Epithelial cell of proximal tubule (primary cell): Measurements from ENCODE around the gene ATP5ME. TPM values are rescaled to one million over a fixed set of nuclear protein-coding genes. Genes with fewer than 3 reads are reported as not detected.

Experiments
- DNase-seq: peaks from one replicate; pipeline ENCODE4 v3.0.0-alpha.2; 2011; ENCODE audit warnings: low read depth
- H3K4me3 ChIP-seq: 2 replicates; pipeline ENCODE4 v1.5.1; 2011; ENCODE audit warnings: low read depth, mild to moderate bottlenecking, low read length
- CTCF ChIP-seq: conservative IDR thresholded peaks from 2 replicates; pipeline ENCODE4 v1.5.1; 2012; ENCODE audit warnings: low read depth, mild to moderate bottlenecking, low read length
- total RNA-seq: library from RNA; depleted of rRNA; stranded (reverse); fragments of >200 nt; gene quantifications from 2 replicates; pipeline ENCODE4 v1.2.3, GENCODE V29; 2015

Gene ATP5ME
- total RNA-seq, 1 donor from 2014 or later, result 192 TPM

- no peak for TF ChIP-seq CTCF
- H3K4me3 ChIP-seq, result no peak overlapping the region
- no peak for DNase-seq
Observed at GRCh38 chr4:686413-687040, 12.5 kb upstream of the ATP5ME start.

GRCh38 chr4:685679-686412 lies 11.8 kb upstream of the ATP5ME start:
- no peak overlapping the region for H3K4me3 ChIP-seq
- no peak for DNase-seq
- TF ChIP-seq CTCF, result no peak

- H3K4me3 ChIP-seq, result no peak overlapping the region
- DNase-seq, result no peak
- TF ChIP-seq CTCF, result no peak
Observed at GRCh38 chr4:684623-685327, 10.7 kb upstream of the ATP5ME start.

GRCh38 chr4:683982-684622 lies 10.0 kb upstream of the ATP5ME start:
- H3K4me3 ChIP-seq, result no peak overlapping the region
- no peak for DNase-seq
- TF ChIP-seq CTCF, result peak; percentile 78

- no peak for DNase-seq
- no peak for TF ChIP-seq CTCF
- no peak overlapping the region for H3K4me3 ChIP-seq
Observed at GRCh38 chr4:683247-683897, 9.3 kb upstream of the ATP5ME start.

GRCh38 chr4:682490-683172 lies 8.6 kb upstream of the ATP5ME start:
- no peak for TF ChIP-seq CTCF
- no peak overlapping the region for H3K4me3 ChIP-seq
- DNase-seq, result no peak
